Astrocyte of the cerebellum (primary cell): ENCODE data around the gene GFAP.

Experiments used
- DNase-seq: peaks from one replicate; pipeline ENCODE4 v3.0.0-alpha.2; 2011; ENCODE audit warnings: low read depth
- H3K4me3 ChIP-seq: 2 replicates; pipeline ENCODE4 v1.5.1; 2011; ENCODE audit warnings: mild to moderate bottlenecking, low read depth, low read length, moderate library complexity
- in situ Hi-C: cut with HindIII; loops from 2 replicates; pipeline ENCODE4 v1.10.0; 2017; ENCODE audit warnings: low sequenced_read_pairs
- TF ChIP-seq, protein P1 (sequence below): IDR thresholded peaks from 2 replicates; pipeline ENCODE4 v1.5.1; 2012; ENCODE audit warnings: low read length, low read depth, moderate library complexity, mild to moderate bottlenecking; ENCODE audit errors: missing control alignments

GFAP gene

DNA sequence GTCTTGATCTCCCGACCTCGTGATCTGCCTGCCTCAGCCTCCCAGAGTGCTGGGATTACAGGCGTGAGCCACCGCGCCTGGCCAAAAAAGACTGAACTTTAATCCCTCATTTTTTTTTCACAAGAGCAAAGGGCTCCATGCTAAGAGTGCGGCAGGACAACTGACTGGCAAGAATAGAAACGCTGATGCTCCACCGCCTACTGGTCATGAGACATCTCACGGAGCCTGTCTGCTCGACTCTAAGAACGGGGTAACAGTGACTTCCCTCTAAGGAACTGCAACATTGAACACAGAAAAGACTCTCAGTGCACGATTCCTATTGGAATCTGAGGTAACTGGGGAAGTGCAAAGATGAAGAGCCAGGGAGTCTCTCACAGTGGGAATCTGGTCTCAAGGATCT is 43.7 kb downstream of the GFAP start:
- in situ Hi-C loops = no loop called here
- DNase-seq = no peak

DNA sequence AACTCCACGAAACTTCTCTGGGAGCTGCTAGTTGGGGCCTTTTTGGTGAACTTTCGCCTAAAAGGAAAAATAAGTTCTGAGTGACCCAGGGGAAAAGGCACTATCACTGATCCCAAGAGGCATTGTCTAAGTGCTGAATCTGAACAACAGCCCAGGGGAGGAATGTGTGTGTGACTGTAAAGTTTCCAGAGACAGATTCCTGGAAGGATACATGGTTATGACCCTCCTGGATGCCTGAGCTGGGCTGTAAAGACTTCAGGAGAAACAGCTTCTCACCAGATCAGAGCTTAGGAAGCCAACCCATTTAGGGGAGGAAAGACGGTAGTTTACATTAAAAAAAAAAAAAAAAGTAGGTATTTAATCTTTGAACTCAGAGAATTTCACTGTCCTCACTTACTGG is 47.5 kb downstream of the GFAP start:
- in situ Hi-C loops = no loop called here
- DNase-seq = no peak
- TF ChIP-seq, protein P1, sequence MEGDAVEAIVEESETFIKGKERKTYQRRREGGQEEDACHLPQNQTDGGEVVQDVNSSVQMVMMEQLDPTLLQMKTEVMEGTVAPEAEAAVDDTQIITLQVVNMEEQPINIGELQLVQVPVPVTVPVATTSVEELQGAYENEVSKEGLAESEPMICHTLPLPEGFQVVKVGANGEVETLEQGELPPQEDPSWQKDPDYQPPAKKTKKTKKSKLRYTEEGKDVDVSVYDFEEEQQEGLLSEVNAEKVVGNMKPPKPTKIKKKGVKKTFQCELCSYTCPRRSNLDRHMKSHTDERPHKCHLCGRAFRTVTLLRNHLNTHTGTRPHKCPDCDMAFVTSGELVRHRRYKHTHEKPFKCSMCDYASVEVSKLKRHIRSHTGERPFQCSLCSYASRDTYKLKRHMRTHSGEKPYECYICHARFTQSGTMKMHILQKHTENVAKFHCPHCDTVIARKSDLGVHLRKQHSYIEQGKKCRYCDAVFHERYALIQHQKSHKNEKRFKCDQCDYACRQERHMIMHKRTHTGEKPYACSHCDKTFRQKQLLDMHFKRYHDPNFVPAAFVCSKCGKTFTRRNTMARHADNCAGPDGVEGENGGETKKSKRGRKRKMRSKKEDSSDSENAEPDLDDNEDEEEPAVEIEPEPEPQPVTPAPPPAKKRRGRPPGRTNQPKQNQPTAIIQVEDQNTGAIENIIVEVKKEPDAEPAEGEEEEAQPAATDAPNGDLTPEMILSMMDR = no peak
- no peak overlapping the region for H3K4me3 ChIP-seq

More for the DNA sequence above, 43.7 kb downstream of the GFAP start:
- H3K4me3 ChIP-seq = no peak overlapping the region
- TF ChIP-seq, protein P1 = no peak

DNA sequence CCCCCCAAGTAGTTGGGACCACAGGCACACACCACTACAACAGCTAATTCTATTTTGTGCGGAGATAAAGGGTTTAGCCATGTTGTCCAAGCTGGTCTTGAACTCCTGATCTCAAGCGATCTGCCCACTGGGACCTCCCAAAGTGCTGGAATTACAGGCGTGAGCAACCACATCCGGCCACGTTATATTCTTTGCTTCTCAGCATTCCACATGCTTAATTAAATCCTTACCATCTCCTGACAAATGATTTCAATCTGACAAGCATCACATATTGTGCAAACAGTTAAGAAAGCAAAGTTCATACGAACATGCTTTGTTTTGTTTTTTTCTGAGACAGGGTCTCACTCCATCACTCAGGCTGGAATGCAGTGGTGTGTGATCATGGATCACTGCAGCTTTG is 49.4 kb downstream of the GFAP start:
- DNase-seq = no peak
- in situ Hi-C loops = no loop called here
- no peak overlapping the region for H3K4me3 ChIP-seq
- TF ChIP-seq, protein P1 = no peak

DNA sequence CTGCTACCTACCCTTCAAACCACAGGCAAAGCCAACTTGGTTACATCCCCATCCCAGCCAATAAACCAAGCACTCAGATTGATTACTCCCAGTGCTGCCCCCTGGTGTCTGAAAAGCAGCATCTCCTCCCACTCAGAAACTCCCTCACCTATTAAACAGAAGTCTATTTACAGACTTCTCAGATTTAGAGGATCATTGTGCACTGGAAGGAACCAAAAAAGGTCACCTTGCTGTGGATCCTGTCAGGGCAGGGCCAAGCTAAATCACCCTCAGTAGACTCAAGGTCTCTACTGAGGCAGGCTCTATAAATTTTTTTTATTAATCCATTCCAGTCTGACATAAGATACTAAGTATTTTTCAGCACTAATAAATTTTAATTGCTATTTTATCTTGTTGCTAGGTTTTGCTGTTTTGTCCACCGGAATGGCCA is 50.1 kb downstream of the GFAP start:
- DNase-seq = peak; percentile 62
- no peak overlapping the region for H3K4me3 ChIP-seq
- in situ Hi-C loops = no loop called here
- TF ChIP-seq, protein P1 = peak; percentile 85

DNA sequence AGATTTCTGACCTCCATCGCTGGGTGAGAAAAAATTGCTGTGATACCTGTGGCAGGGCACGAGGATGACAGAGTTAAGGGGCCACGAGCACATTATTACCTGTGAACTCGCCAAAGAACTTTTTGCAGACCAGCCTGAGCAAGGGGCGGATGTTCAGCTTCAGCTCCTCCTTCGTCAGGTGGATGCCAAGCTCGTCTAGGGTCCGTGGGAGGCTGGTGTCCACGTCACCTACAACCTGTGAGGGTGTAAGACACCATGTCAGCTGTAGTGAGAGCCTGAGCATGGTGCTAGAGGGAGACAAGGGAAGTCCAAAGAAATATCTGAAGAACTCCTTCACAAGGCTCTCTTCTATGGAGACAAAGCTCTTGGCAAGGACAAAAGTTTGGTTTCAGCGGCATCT is 50.5 kb downstream of the GFAP start:
- TF ChIP-seq, protein P1 = no peak
- no peak overlapping the region for H3K4me3 ChIP-seq
- in situ Hi-C loops = no loop called here
- no peak for DNase-seq

DNA sequence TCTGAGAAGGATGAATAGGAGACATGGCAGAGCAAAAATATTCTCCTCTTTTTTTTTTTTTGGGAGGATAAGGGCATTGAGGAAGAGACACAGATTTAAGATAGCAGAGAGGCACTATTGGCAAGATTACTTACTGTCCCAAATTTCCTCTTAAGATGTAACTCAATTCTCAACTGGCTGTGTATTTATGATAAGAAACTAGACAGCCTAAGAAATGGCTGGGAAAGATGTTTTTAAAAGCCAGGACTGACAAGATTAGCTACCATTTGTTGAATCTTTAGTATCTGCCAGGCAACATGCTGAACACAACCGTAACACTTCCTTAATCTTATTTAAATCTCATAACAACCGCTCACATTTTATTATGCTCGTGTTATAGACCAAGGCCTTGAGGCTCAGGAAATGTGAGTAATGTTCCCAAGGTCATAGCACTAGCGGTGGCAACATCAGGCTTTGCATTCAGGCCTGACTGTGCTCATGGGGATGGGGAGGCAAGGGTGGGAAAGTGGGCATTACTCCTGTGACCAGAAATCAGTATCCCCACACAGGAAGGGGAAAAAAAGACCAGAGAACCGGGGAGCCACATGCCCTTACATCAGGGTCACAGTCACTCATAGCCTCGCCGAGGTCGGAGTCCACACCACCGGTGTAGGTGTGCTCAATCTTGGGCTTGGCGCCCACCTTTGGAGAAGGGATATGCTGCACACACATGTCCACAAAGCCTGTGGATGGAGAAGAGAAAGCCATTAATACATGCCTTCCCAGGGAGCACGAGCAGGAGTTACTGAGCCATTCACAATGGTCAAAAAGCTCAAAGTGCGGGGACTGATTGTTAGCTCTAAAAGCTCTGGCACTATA is 52.0 kb downstream of the GFAP start:
- DNase-seq = no peak
- H3K4me3 ChIP-seq = no peak overlapping the region
- in situ Hi-C loops = no loop called here
- TF ChIP-seq, protein P1 = no peak
